ENCODE measurements around the gene CD79B. TPM values are rescaled to one million over a fixed set of nuclear protein-coding genes. Genes with fewer than 3 reads are reported as not detected.

CD79B gene
- 0.16 and 0.25 TPM in 2 replicates for polyA plus RNA-seq (2014; cell fraction: cytosol; rRNA removed)
- 0.18 TPM in 1 of 2 replicates, not detected in the other for polyA plus RNA-seq (2014; cell fraction: nucleus; rRNA removed)

DNA sequence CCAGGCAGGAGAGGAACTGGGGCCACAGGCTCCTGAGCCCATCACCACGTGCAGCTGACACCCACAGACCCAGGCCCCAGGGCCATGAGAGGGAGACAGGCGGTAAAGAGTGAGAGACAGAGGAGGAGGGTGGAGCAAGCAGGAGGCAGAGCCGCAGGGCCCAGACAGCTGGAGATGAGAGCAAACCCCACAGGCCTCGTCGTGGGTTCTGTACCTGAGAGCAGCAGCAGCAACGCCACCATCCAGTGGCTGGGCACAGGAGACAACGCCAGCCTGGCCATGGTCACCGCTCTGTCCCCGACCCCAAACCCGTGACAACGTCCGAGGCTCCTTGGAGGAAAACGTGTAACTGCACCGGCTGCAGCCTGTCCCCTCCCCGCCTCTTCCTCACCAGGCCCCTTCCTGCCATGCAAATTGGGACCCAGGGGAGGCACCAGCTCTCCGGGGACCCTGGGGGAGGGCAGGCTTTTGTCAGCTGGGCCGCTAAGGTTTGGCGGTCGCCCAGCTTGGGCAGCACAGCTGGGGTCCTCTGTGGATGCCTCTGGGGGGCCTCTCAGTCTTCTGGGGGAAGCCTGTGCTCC is at the start of gene CD79B:
Gene CD79B (minus strand): TSS at position 351 of the 581 bp plus-strand sequence. CDS start 70 bp downstream, at position 281.
- DNase-seq (ENCODE audit: low spot score), result no peak

DNA sequence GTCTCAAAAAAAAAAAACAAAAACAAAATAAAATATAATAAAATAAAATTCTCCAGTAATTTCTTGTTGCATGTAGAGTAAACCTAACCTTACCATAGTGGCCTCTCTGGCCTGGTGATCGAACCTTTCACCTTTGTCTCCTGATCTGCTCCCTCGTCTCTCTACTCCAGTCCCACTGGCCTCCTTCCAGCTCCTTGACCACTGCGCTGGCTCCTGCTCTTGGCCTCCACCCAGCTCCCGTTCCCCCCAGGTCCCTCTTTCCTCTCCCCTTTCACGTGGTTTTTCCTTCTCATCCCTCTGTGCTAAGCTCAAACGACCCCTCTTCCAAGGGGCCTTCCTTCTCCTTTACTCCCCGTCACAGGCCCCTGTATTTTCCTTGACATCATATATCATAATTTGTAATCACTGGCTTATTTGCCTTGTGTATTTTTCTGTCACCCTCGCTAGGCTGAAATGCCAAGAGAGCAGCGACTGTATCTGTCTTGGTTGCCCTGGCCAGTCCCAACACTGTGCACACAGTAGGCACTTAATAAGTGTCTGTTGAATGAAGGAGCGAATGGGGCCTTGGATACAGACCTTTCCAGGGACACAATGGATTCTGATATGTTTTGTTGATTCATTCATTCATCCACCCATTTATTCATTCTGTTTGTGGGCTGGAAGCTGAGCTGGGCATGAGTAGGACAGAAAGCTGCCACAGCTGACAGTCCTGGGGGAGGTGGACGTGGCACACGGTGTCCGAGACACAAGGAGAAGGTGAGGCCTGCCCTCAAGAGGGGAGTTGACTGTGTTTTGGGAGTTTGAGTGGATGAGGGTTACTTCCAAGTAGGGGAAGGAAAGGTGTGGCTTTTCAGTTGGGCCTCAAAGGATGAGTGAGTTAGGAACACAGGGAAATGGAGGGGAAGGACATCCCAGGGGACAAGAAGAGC is 46.4 kb upstream of the CD79B start:
- no peak for DNase-seq (ENCODE audit: low spot score)

DNA sequence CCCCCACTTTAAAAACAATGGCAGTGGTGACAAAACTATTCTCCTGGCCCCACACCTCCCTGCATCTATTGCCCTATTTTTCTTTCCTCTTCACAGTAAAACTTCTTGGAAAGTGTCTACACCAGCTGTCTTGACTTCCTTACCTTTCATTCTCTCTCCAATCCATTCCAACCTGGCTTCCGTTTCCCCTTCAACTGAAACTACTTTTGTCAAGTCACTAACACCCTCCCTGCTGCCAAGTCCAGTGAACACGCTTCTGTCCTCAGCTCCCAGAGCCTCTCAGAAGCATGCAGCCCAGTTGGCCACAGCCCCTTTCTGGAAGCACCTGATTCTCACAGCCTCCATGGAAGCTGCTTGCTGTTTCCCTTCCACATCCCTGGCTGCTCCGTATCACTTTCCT is 44.6 kb upstream of the CD79B start:
- DNase-seq (ENCODE audit: low spot score), result no peak

DNA sequence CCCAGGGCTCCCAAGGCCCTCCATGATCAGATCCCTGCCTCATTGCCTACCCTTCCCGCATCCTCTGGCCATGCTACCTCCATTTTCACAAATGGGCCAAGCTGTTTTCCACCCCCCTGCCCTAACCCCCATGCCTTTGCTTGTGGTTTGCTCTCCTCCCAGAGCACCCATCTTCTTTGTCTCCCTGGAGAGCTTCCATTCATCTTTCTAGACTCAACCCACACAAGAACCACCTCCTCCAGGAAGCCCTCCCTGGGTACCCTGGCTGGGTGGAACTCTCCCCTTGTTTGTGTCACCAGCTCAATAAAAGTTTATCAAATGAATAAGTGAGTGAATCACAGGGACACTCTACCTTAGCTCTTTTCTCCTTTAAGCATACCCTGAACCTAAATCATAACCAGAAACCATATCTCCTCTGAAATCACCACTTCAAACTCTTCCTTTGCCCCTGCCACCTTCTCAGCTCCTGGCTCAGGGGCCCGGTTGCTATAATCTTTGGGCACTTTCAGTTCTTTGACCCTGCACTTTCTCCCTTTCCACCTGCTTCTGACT is 43.5 kb upstream of the CD79B start:
- no peak for DNase-seq (ENCODE audit: low spot score)

DNA sequence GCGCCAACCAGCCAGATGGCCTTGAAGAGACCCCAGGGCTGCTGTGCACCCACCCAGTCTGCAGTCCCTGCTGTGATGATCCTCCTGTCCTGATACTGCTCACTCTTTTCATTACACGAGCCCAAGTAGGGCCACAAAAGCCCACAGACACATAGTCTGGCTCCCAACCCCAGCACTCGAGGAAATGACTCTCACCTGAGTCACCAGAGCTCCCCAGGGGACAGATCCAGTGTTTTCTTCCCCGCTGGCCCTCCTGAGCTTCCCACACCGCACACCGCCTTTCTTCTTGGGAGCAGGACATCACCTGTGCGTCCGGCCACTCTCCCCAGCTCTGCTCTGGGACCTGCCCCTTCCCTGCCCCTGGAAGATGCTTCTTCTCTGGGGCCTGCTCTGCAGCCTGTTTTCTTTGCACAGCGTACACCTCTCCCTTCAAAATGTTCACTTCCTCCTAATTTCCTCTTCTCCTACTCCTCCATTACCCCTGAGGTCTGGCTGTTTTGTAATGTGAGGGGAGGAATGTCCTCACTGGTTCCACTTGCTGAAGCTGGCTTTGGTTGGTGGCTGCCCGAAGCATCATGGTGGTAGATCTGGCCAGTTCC is 42.6 kb upstream of the CD79B start:
- no peak for DNase-seq (ENCODE audit: low spot score)

DNA sequence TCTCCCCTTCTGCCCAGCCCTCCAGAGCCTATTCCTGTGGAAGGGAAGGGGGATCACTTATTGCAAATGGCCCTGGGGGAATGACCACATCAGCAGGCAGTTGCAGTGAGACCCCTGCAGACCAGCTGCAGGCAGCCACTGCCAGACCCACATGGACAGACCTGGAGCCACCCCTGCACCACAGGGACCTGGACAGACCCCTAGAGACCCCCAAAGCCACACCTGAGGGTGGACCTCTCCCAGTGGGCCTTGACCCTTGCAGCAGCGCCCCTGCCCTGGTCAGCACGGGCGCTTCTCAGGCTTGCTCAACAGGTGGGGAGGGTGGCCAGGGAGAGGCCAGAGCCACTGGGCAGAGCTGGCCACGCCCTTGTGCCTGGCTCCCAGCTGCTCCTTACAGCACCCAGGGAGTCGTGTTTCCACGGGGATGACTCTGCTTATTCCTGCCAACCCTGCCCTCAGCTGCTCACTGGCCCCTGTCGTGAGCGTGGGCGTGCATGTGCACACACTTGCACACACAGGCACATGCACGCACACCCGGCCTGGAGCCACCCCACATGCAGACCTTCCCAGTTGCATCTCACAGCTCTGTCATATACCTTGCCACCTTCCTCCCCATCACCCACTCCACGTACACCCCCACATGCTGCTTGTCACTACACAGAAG is 41.9 kb upstream of the CD79B start:
- DNase-seq (ENCODE audit: low spot score), result no peak

DNA sequence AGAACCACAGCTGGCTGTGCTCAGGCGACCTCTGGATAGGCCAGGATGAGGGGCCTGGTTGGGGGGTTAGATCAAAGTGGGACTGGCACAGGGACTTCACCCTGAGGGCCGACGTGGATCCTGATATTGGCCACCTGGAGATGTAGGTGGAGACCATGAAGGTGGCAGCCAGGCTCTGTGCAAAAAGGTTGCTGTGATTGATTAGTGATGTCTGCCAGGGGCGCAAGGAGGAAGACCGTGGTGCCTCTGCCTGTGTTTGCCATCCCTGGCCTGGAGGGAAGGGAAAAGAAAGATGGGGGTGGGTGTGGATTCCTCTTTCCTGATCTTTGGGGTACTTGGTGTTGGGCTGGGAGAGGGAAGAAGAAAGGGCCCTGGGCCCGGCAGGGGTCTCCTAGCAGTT is 41.1 kb upstream of the CD79B start:
- DNase-seq (ENCODE audit: low spot score), result no peak

DNA sequence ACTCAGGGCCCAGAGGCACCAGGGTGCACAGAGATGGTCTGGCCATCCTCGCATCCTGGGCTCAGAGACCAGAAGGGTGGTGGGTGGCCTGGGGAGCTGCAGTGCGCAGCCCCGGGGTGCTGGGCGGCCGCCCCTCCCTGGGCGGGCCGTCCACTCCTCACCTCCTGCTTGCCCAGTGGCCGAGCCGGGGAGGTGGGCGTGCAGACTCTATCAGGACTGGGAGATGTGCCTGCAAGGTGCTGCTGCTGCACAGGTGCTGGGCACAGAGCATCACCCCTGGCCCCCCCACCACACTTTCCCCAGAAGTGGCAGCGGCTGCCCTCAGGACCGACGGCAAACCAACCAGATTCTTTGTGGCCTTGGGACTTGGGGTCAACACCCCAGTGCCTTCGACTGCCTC is 40.7 kb upstream of the CD79B start, which contains the start of gene SCN4A:
Gene SCN4A (minus strand): TSS at position 123 of the 400 bp plus-strand sequence. CDS start 77 bp downstream, at position 46.
- DNase-seq (ENCODE audit: low spot score), result no peak

DNA sequence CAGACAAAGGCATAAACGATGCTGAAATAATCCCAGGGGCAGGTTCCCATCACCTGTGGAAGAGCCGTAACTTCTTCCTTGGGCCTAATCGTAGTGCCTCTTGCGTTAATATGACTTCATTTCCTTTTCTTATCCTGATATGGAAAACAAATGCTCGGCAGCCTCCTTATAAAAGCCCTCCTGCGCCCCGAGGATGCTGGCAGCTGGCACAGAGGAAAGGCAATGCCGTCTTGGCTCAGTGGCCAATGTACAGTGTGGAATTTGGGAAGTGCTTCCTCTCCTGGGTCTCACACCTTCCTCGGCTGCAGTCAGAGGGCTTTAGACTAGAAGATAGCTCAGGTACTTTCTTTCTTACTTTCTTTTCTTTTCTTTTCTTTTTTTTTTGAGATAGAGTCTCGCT is 37.1 kb upstream of the CD79B start:
- DNase-seq (ENCODE audit: low spot score), result no peak

DNA sequence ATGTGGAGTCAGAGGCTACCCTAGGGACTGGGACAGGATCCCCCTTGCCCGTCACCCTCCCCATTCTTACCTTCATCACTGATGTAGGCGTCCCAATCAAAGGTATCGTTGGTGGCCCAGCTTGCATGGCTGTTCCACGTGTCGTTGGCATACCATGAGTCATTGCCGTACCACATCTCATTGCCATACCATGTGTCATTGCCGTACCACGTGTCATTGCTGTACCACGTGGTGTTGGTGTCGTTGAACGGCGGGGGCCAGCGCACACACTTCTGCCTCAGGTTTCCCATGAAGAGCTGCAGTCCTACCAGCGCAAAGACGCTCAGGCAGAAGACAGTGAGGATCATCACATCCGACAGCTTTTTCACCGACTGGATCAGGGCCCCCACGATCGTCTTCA is 35.8 kb upstream of the CD79B start:
- no peak for DNase-seq (ENCODE audit: low spot score)

DNA sequence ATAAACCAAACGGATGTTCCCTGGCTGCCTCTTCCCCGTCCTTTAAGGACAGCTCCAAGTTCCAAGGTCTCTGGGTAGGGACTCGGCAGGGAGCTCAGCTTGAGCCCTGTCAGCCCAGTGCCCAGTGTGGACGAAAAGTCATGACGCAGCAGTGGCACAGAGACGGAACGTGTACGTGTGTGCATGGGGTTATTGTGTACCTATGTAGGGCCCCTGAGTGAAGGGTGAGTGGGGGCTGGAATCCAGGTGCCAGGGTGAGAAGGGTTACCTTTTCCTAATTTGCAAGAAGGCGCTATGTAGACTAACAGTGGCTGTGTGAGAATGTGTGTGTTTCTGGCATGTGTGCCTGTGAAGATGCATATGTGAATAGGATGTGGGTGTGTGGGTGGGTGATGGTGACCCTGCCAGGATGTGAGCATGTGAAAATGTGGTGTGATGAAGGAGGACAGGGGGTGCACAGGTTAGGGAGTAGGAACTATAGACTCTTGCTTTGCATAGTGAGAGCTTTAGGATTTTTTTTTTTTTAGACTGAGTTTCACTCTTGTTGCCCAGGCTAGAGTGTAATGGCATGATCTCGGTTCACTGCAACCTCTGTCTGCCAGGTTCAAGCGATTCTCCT is 34.6 kb upstream of the CD79B start:
- DNase-seq (ENCODE audit: low spot score), result no peak

DNA sequence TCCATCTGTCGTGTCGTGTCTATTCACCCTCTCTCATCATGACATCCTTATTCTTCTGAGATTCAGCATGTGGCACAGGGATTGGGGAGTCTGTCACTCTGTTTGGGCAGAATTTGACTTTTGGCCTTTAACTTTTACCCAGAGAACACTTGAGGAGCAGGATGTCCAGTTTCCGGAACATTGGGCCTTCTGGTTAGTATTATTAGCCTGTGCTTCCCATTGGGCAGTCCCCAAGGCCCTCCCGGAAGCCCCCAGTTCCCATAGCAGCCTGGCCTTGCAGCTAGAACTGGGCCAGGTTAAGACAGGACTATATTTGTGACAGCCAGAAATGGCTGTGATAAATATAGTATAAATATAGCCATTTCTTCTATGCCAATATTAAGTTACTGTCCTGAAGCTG is 31.0 kb upstream of the CD79B start:
- no peak for DNase-seq (ENCODE audit: low spot score)

DNA sequence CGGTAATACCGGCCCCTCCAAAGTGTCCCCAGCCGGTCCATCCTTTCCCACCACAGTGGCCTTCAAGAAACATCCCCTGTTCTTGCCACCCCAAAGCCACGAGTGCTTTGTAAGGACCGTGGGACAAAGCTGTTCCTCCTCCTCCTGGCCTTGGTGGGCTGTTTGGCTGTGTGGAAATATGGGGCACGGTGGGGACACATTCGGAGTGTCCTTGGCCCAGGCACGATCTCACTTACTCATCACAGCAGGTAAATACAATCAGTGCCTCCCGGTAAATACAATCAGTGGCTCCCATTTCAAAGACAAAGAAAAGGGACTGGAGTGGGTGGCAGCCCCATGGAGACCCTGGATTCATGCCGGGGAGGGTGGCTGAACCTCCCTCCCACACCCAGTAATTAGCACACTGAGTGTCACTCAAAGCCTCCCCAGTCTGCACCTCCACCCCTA is 30.2 kb upstream of the CD79B start:
- no peak for DNase-seq (ENCODE audit: low spot score)

DNA sequence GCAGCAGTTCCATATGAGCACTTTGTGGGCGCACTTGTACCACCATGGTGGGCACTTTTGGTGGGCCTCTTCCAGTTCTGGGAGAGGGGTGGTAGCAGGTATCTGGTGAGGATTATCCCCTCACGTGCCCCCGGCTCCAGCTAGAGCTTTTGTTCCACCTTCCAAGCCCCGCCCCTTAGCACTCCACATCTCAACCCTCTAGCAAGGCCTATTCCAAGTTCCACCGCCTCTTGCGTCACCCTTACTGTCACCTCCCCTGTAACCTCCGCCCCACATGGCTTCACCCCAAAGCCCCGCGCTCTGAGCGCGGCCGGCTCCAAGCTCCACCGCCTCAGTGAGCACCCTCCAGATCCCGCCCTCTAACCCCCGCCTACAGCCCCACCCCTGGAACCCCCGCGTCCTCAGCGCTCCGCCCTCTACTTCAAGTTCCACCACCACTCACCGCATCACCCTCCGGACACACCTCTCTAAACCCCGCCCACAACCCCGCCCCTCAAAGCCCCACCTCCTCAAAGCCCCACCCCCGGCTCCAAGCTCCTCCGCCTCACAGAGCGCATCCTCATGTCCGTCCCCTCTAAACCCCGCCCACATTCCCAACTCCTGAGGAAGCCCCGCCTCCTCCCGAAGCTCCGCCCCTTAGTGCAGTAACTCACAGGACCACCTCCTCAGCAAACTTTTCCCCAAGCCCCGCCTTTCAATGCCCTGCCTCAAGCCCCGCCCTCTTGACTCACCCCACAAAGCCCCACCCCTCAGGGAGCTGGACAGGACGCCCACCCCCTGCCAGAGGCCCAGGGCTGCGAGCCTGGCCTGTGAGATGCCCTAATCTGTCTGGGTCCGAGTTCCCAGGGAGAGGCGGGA is 29.5 kb upstream of the CD79B start:
- peak; percentile 30 for DNase-seq (ENCODE audit: low spot score)

DNA sequence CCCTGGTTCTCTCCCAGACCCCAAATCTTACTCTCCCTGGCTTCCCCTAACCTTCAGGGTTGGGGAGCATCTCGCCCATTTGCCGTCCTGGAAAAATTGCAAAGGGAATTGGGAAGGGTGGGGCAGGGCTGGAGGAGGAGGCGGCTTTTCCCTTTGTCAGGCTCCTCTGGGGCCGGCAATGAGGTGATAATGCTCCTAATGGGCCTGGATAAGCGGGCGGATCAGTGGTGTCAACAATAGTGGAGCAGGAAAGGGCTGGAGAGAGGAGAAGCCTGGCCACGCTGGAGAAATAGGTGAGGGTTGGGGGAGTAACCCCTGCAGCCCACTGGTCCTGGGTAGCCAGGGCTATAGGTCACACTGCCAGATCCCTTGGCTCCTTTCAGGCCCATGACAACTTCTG is 28.3 kb upstream of the CD79B start:
- DNase-seq (ENCODE audit: low spot score), result no peak

DNA sequence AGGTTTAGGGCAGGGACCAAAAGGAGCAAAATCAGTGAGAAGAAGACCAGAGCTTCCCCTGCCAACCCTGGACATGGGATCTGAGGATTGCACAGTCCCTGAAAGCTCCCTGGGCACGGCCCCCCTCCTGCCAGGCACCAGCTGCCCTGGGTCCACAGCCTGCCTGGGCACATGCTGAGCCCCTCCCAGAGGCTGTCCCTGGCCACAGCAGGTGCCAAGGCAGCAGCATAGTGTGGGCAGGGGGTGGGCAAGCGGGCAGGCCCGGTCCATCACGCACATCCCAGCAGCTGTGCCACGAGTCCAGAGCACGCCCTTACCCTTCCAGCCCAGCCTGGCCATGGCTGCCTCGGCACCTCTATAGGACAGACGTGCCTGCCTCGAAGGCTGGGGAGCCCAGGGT is 27.9 kb upstream of the CD79B start:
- DNase-seq (ENCODE audit: low spot score), result no peak

DNA sequence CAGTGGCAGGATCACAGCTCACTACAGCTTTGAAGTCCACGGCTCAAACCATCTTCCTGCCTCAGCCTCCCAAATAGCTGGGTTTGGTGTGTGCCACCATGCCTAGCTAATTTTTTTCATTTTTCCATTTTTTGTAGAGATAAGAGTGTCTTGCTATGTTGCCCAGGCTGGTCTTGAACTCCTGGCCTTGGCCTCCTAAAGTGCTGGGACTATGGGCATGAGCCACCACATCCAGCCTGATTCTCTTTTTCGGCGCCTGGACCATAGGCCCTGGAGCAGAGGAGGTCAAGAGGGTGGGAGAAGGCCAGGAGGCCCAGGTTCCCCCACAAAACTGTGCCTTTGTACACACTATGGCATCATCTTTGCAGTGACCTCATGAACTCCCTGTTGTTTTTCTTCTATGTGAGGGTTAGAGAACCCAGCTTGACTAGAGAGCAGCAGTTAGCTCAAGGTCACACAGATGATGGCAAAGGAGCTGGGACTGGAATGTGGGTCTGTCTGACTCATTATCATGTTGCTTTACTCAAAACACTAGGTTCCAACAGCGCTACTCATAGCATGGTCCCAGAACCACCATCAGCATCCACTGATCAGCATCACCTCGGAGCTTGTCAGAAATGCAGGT is 24.3 kb upstream of the CD79B start:
- no peak for DNase-seq (ENCODE audit: low spot score)

DNA sequence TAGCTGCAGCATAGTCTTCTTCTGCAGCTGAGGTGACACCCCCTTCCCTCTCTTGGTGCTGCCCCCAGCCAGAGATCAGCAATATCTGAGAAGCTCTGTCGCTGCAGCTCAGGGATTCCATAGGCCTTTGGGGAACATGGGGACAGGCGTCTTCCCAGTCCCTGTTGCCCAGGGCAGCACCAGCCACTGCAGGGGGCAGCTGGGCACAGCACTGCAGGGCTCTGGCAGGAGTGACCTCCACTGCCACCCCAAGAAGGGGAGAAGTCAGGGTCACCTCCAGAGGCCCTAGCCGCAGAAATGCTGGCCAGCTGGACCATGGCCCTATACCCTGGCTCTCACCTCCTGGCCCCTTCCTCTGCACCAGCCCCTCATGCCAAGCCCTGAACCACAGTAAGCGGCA is 23.7 kb upstream of the CD79B start:
- DNase-seq (ENCODE audit: low spot score), result no peak

DNA sequence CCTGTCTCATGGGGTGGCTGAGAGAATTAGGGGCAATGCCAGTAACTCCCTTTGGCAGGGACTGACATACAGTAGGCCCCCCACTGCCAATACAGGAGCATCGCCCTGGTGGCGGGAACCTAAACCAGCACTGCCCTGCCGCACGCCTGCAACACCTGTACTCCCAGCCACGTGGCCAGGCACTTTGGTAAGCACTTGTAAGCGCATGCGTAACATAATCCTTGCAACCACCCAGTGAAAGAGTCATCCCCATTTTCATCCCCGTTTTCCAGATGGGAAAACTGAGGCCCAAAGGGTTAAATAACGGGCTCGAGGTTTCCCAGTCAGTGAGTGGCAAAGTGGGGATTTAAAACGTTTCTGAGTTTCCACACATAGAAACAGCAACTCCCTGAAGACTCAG is 23.1 kb upstream of the CD79B start:
- no peak for DNase-seq (ENCODE audit: low spot score)
